Panc1 (cell line): ENCODE results near the gene SBNO2. TPM values are rescaled to one million over a fixed set of nuclear protein-coding genes. Genes with fewer than 3 reads are reported as not detected.

Experiments
- ATAC-seq: fragments of 200-7000 bp; cut with Tn5 transposase; 2 replicates; pipeline ENCODE4 v1.9.1; 2020; ENCODE audit warnings: mild to moderate bottlenecking, moderate library complexity
- BruUV-seq: library from RNA; stranded (reverse); fragments of 400-500 nt; replicated peaks from 2 replicates; lab custom pipeline; 2021; lab: Mats Ljungman, UMichigan
- CTCF ChIA-PET: fragments of 300-600 bp; sonication (Branson Sonifier 250); formaldehyde crosslinking; loops from one replicate; lab custom pipeline; 2022; ENCODE audit warnings: antibody characterized with exemption; lab: Charles Lee
- POLR2A ChIA-PET: fragments of 300-600 bp; sonication (Branson Sonifier 250); formaldehyde crosslinking; loops from one replicate; lab custom pipeline; 2022; ENCODE audit warnings: antibody characterized with exemption; lab: Charles Lee
- DNase-seq: peaks from one replicate; pipeline ENCODE4 v3.0.0-alpha.2; 2010; ENCODE audit warnings: low read depth, low spot score
- H3K27ac ChIP-seq: 2 replicates; pipeline ENCODE4 v1.5.1; 2011; ENCODE audit warnings: mild to moderate bottlenecking, low read length, inconsistent platforms
- H3K27me3 ChIP-seq: fragments of 200-500 bp; sonication (Bioruptor generic); 2 replicates; pipeline ENCODE4 v1.6.0; 2014; ENCODE audit warnings: low read length, inconsistent platforms; ENCODE audit not compliant: control insufficient read depth, insufficient read depth
- H3K36me3 ChIP-seq: fragments of 200-500 bp; sonication (Bioruptor generic); 2 replicates; pipeline ENCODE4 v1.5.1; 2014; ENCODE audit warnings: inconsistent platforms, mild to moderate bottlenecking, low read length, moderate library complexity; ENCODE audit not compliant: control insufficient read depth, insufficient read depth
- H3K4me1 ChIP-seq: 2 replicates; pipeline ENCODE4 v1.5.1; 2011; ENCODE audit warnings: inconsistent platforms, mild to moderate bottlenecking, low read length, moderate library complexity; ENCODE audit not compliant: control insufficient read depth, insufficient read depth
- H3K4me3 ChIP-seq, 2 experiments: 2 replicates each; pipeline ENCODE4 v1.5.1; 2011 to 2012; ENCODE audit warnings: low read depth in 2 of 2, low read length in 2 of 2, mild to moderate bottlenecking in 2 of 2, inconsistent platforms in 1 of 2, moderate library complexity in 1 of 2
- H3K9me3 ChIP-seq: fragments of 200-500 bp; sonication (Bioruptor generic); 2 replicates; pipeline ENCODE4 v1.5.1; 2014; ENCODE audit warnings: low read depth, mild to moderate bottlenecking, inconsistent platforms, low read length, moderate library complexity; ENCODE audit not compliant: control insufficient read depth, insufficient read depth
- POLR2AphosphoS5 ChIP-seq: IDR thresholded peaks from 2 replicates; pipeline ENCODE4 v1.6.1; 2012; ENCODE audit warnings: mild to moderate bottlenecking, low read depth, low read length, moderate library complexity
- SIN3A ChIP-seq: IDR thresholded peaks from 2 replicates; pipeline ENCODE4 v1.6.1; 2012; ENCODE audit warnings: low read depth, mild to moderate bottlenecking, low read length, moderate library complexity, borderline replicate concordance; ENCODE audit not compliant: insufficient read depth
- TCF7L2 ChIP-seq: IDR thresholded peaks from 2 replicates; pipeline ENCODE4 v1.6.1; 2011; ENCODE audit warnings: mild to moderate bottlenecking, low read depth, low read length, inconsistent platforms
- in situ Hi-C: cut with HindIII; loops from 2 replicates; pipeline ENCODE4 v1.10.0; 2016; ENCODE audit warnings: low sequenced_read_pairs, low pct_unique_long_range_greater_than_20kb
- intact Hi-C: fragments of 100-400 bp; cut with micrococcal nuclease; formaldehyde crosslinking; loops from one replicate; pipeline ENCODE4 v1.10.0; 2022; ENCODE audit not compliant: unreplicated experiment
- total RNA-seq: library from RNA; stranded (reverse); gene quantifications from one replicate; pipeline ENCODE4 v1.2.1, GENCODE V29; 2021; ENCODE audit not compliant: unreplicated experiment
- TF ChIP-seq, protein P1 (sequence below), 2 experiments: IDR thresholded peaks; 2 replicates each; pipeline ENCODE4 v1.6.1; 2011 to 2012; ENCODE audit warnings: low read depth in 2 of 2, control low read depth in 1 of 2, low read length in 1 of 2, mild to moderate bottlenecking in 1 of 2, moderate library complexity in 1 of 2; ENCODE audit not compliant: insufficient read depth in 1 of 2
- TF ChIP-seq, protein P2 (sequence below): fragments of 450-650 bp; IDR thresholded peaks from 2 replicates; pipeline ENCODE4 v1.5.1; 2017; ENCODE audit warnings: mild to moderate bottlenecking

SBNO2 gene
- total RNA-seq, 1 experiment from 2014 or later, result 101 TPM

DNA sequence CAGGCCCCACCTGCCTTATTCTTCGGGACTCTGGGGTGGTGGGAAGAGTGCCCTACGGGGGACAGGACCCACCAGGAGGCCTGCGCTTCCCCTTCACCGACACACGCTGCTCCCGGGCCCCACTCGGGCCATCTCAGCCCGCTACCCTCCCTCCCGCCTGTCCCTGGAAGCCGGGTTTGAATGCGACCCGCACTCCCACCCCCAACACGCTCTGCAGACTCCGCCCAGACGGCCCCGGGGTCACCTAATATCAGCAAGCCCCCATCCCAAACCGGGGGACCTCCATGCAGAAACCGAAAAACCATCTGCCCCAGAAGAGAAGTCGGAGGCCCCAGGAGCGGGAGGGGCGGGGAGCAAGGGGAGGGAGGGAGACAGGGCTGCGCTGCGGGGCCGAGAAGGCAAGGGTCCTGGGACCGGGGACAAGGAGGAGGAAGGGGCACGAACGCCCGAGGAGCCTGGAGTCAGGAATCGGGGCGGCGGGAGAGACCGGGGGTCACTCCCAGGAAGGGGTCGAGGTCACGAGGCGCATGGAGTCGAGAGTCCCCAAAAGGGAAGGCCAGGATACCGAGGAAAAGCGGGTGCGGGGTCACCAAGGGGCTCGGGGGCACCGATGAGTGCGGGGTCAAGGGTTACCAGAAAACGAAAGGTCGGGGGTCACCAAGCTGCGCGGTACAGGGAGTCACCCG is 766 bp downstream of the SBNO2 start:
- peak overlapping the region; percentile 94 for H3K27ac ChIP-seq
- no TSS peak for BruUV-seq
- H3K9me3 ChIP-seq, result no peaks in the 10 kb centered on the region
- H3K4me1 ChIP-seq, result peaks cover 42% of the 10 kb centered on the region
- no peak for DNase-seq
- H3K27me3 ChIP-seq, result no peaks in the 10 kb centered on the region
- peaks cover 3% of the 10 kb centered on the region; the same call in 1 of the 2 replicates for H3K36me3 ChIP-seq
- no peak for TF ChIP-seq POLR2AphosphoS5
- TF ChIP-seq SIN3A, result no peak; the same call in 1 of the 2 replicates
- no peak for TF ChIP-seq TCF7L2
- TF ChIP-seq, protein P1, sequence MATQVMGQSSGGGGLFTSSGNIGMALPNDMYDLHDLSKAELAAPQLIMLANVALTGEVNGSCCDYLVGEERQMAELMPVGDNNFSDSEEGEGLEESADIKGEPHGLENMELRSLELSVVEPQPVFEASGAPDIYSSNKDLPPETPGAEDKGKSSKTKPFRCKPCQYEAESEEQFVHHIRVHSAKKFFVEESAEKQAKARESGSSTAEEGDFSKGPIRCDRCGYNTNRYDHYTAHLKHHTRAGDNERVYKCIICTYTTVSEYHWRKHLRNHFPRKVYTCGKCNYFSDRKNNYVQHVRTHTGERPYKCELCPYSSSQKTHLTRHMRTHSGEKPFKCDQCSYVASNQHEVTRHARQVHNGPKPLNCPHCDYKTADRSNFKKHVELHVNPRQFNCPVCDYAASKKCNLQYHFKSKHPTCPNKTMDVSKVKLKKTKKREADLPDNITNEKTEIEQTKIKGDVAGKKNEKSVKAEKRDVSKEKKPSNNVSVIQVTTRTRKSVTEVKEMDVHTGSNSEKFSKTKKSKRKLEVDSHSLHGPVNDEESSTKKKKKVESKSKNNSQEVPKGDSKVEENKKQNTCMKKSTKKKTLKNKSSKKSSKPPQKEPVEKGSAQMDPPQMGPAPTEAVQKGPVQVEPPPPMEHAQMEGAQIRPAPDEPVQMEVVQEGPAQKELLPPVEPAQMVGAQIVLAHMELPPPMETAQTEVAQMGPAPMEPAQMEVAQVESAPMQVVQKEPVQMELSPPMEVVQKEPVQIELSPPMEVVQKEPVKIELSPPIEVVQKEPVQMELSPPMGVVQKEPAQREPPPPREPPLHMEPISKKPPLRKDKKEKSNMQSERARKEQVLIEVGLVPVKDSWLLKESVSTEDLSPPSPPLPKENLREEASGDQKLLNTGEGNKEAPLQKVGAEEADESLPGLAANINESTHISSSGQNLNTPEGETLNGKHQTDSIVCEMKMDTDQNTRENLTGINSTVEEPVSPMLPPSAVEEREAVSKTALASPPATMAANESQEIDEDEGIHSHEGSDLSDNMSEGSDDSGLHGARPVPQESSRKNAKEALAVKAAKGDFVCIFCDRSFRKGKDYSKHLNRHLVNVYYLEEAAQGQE (IDR thresholded peaks at IDR 0.05; ENCODE audit: insufficient read depth in 1 of 2, low read depth in 2 of 2, low read length in 1 of 2), result no peak
- TF ChIP-seq, protein P2, sequence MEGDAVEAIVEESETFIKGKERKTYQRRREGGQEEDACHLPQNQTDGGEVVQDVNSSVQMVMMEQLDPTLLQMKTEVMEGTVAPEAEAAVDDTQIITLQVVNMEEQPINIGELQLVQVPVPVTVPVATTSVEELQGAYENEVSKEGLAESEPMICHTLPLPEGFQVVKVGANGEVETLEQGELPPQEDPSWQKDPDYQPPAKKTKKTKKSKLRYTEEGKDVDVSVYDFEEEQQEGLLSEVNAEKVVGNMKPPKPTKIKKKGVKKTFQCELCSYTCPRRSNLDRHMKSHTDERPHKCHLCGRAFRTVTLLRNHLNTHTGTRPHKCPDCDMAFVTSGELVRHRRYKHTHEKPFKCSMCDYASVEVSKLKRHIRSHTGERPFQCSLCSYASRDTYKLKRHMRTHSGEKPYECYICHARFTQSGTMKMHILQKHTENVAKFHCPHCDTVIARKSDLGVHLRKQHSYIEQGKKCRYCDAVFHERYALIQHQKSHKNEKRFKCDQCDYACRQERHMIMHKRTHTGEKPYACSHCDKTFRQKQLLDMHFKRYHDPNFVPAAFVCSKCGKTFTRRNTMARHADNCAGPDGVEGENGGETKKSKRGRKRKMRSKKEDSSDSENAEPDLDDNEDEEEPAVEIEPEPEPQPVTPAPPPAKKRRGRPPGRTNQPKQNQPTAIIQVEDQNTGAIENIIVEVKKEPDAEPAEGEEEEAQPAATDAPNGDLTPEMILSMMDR, result no peak
- POLR2A ChIA-PET, result no interaction called here
- peak; percentile 1; the same call in 1 of the 2 replicates for ATAC-seq
- peak overlapping the region; percentile 66 to 73 for H3K4me3 ChIP-seq
- in situ Hi-C loops (no loop called here), intact Hi-C loops (no loop called here)
- CTCF ChIA-PET, result no interaction called here

DNA sequence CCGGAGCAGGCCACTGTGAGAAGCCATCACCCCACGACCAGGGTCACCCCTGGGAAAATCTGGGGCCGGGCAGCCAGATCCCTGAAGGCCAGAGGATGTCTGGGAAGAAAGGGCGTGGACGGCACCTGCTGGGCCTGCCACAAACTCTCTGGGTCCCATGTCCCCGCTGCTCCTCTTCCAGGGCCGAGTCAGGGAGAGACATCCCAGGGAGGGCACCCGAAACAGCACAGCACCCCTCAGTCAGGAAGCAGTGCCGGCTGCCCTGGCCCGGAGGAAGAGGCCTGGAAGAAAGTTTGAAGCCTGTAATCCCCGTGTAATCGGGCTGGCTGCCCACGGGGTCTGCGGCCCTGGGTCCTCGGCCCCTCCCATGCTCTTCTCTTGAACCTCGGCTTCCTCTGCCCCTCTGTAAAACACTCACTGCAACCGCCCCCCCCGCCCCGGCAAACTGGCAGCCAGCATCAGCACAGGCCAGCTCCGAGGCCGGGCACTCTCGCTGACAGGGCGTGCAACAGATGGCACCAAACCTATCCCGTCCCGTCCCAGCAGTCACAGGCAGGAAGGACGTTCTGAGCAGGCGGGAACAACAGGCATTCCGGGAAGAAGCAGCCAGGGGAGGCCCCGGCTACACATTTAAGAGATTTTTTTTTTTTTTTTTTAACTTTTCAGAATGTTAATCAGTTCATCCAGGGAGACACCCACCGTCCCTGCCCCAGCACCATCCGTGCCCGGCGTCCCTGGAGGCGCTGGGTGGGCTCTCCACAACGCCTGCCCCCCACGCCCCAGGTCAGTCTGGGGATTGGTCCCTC is 1.5 kb downstream of the SBNO2 start:
- H3K9me3 ChIP-seq, result no peaks in the 10 kb centered on the region
- in situ Hi-C loops (no loop called here), intact Hi-C loops (no loop called here)
- H3K27ac ChIP-seq, result peak overlapping the region; percentile 94
- DNase-seq (no peak), ATAC-seq (no peak)
- TF ChIP-seq SIN3A (no peak), POLR2AphosphoS5 (peak; percentile 3; the same call in 1 of the 2 replicates)
- ChIA-PET CTCF (interaction anchor here (0.6 kb wide), 1 partner anchor 59 kb away, joined by 3 read pairs; no protein-coding TSS in a partner anchor), POLR2A (no interaction called here)
- peaks cover 39% of the 10 kb centered on the region for H3K4me1 ChIP-seq
- peak overlapping the region; percentile 66 to 73 for H3K4me3 ChIP-seq
- peaks cover 3% of the 10 kb centered on the region; the same call in 1 of the 2 replicates for H3K36me3 ChIP-seq
- BruUV-seq, result TSS peak; percentile 79
- no peaks in the 10 kb centered on the region for H3K27me3 ChIP-seq
